Measurements from ENCODE around the gene OPRD1.

Gene OPRD1

DNA sequence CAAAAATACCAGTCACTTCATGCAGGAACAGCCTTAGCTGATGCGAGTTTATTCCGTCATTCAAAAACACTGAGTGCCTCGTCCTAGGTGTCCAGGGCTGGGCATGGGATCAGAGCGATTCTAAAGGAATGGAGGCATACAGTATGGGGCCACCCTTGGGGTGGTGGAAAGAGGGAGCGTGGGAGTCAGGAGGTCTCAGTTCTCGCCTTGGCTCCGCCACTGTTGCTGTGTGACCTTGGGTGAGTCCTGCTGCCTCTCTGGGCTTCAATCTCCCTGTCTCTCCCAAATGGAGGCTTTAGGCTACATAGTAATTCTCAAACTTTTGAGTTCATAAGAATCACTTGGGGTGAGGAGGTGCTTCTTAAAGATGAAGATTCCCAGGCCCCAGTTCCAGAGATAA is 44.0 kb downstream of the OPRD1 start:
- TF ChIP-seq, protein P1, sequence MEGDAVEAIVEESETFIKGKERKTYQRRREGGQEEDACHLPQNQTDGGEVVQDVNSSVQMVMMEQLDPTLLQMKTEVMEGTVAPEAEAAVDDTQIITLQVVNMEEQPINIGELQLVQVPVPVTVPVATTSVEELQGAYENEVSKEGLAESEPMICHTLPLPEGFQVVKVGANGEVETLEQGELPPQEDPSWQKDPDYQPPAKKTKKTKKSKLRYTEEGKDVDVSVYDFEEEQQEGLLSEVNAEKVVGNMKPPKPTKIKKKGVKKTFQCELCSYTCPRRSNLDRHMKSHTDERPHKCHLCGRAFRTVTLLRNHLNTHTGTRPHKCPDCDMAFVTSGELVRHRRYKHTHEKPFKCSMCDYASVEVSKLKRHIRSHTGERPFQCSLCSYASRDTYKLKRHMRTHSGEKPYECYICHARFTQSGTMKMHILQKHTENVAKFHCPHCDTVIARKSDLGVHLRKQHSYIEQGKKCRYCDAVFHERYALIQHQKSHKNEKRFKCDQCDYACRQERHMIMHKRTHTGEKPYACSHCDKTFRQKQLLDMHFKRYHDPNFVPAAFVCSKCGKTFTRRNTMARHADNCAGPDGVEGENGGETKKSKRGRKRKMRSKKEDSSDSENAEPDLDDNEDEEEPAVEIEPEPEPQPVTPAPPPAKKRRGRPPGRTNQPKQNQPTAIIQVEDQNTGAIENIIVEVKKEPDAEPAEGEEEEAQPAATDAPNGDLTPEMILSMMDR (IDR thresholded peaks at IDR 0.05; ENCODE audit: unreplicated experiment in 3 of 3): no peak
- Mint-ChIP-seq H3K27ac (peak overlapping the region in 2 of 3 experiments; percentile 32 to 81), H3K4me1 (peaks cover 21% of the 10 kb centered on the region)

DNA sequence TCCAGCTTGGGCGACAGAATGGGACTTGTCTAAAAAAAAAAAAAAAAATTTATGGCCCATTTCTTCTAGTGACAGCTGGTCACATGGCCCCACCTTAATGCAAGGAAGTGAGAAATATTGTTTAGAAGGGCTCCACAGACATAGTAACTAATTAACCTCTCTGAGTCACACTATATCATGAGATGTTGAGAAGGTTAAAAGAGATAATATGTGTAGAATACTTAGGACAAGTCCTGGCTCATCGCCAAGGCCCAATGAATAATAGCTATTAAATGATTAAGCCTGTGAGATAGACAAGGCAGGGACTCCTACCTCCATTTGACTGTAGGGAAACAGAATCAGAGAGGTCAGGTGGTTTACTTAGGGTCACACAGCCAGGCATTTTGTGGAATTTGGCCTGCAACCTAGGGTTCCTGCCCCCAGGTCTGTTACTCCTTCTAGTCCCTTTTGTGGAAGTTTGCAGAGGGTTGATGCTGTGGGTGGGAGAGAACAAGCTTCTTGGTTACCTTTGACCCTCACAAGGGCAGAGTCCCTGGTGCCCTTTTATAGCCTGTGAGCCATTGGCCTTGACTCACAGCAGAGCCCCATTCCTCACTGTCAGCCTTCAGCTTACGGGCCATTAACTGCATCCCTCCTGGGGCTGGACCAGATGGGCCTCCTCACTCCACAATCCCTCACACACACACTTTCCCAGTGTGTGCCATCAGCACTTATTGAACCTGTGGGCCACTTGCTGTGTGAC is 48.5 kb downstream of the OPRD1 start:
- peaks cover 17% of the 10 kb centered on the region for H3K4me1 Mint-ChIP-seq
- peaks cover 15% of the 10 kb centered on the region for H3K27me3 Mint-ChIP-seq (ENCODE audit: low read depth)
- no peak overlapping the region for H3K4me3 Mint-ChIP-seq
- TF ChIP-seq, protein P1 (IDR thresholded peaks at IDR 0.05; ENCODE audit: unreplicated experiment in 3 of 3): no peak
- no peaks in the 10 kb centered on the region for H3K9me3 Mint-ChIP-seq
- no peaks in the 10 kb centered on the region for H3K36me3 Mint-ChIP-seq (ENCODE audit: low read depth)
- peak overlapping the region in 1 of 3 experiments; percentile 81 for H3K27ac Mint-ChIP-seq

More for the DNA sequence above, 44.0 kb downstream of the OPRD1 start:
- Mint-ChIP-seq H3K9me3 (no peaks in the 10 kb centered on the region), H3K36me3 (ENCODE audit: low read depth) (no peaks in the 10 kb centered on the region), H3K27me3 (ENCODE audit: low read depth) (peaks cover 6% of the 10 kb centered on the region), H3K4me3 (no peak overlapping the region)

DNA sequence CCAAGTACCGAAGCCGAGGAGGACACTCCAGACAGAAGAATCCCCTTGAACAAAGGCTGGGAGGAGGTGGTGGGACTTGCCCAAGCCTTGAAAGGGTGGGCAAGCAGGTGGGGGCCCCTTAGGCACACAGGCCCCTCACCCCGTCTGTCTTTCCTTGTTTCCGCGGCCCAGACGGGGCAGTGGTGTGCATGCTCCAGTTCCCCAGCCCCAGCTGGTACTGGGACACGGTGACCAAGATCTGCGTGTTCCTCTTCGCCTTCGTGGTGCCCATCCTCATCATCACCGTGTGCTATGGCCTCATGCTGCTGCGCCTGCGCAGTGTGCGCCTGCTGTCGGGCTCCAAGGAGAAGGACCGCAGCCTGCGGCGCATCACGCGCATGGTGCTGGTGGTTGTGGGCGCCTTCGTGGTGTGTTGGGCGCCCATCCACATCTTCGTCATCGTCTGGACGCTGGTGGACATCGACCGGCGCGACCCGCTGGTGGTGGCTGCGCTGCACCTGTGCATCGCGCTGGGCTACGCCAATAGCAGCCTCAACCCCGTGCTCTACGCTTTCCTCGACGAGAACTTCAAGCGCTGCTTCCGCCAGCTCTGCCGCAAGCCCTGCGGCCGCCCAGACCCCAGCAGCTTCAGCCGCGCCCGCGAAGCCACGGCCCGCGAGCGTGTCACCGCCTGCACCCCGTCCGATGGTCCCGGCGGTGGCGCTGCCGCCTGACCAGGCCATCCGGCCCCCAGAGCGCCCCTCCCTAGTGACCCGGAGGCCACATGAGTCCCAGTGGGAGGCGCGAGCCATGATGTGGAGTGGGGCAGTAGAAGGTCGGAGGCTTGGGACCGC is 50.8 kb downstream of the OPRD1 start:
- no peak overlapping the region for H3K4me3 Mint-ChIP-seq
- TF ChIP-seq, protein P1 (IDR thresholded peaks at IDR 0.05; ENCODE audit: unreplicated experiment in 3 of 3): no peak
- no peak overlapping the region for H3K27ac Mint-ChIP-seq
- H3K9me3 Mint-ChIP-seq: no peaks in the 10 kb centered on the region
- H3K4me1 Mint-ChIP-seq: peaks cover 11% of the 10 kb centered on the region
- H3K36me3 Mint-ChIP-seq (ENCODE audit: low read depth): no peaks in the 10 kb centered on the region
- H3K27me3 Mint-ChIP-seq (ENCODE audit: low read depth): peaks cover 19% of the 10 kb centered on the region

DNA sequence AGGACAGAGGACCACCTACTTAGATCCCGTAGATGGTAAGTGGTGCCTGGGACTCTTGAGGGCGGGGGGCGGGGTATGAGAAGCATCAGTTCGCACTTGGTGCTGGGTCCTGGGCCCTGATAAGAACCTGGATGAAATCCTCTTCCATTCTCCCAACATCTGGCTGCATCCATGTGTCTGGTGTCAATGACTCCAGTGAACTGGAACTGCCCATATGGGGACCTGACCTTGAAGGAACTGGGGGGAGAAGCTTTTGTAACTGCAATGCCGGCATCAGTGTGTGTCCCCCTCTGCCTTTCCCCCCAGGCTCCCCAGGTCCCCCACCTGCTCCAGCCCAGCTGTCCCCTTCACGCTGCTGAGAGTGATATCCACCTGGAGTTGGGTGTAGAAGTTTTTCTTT is 52.7 kb downstream of the OPRD1 start:
- no peaks in the 10 kb centered on the region for H3K9me3 Mint-ChIP-seq
- H3K27ac Mint-ChIP-seq: peak overlapping the region in 1 of 3 experiments; percentile 28

DNA sequence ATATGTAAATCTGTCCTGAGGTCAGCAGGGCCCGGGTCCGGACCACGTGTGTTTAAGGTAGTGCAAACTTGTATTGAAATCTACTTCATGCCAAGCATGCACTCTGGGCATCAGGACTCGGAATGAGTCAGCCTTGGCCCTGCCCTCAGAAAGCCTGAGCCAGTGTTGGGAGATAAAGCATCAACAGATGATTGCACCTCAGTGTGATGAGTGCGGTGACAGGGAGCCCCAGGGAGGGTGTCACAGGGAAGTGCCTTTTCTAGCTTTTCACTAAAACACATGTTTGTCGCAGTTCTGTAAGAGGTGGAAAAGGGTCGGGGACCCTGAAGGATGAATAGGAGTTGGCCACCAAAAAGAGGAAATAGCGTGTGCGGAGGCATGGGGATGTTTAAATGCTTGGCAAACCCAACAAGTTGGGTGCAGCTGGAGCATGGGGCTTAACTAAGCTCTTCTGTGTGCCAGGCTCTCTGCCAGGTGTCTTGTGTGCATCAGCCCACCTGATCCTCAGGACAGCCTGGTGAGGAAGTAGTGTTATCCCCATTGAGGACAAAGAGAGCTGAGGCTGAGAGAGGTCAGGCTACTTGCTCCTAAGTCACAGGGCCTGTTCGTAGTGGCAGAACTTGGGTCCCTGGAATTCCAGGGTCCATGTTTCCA is 54.2 kb downstream of the OPRD1 start:
- H3K9me3 Mint-ChIP-seq: no peaks in the 10 kb centered on the region
- H3K4me3 Mint-ChIP-seq: no peak overlapping the region
- peaks cover 5% of the 10 kb centered on the region for H3K4me1 Mint-ChIP-seq
- TF ChIP-seq, protein P1 (IDR thresholded peaks at IDR 0.05; ENCODE audit: unreplicated experiment in 3 of 3): no peak
- peaks cover 21% of the 10 kb centered on the region for H3K27me3 Mint-ChIP-seq (ENCODE audit: low read depth)
- no peak overlapping the region for H3K27ac Mint-ChIP-seq
- H3K36me3 Mint-ChIP-seq (ENCODE audit: low read depth): no peaks in the 10 kb centered on the region

More for the DNA sequence above, 52.7 kb downstream of the OPRD1 start:
- H3K27me3 Mint-ChIP-seq (ENCODE audit: low read depth): peaks cover 23% of the 10 kb centered on the region
- no peaks in the 10 kb centered on the region for H3K36me3 Mint-ChIP-seq (ENCODE audit: low read depth)
- H3K4me3 Mint-ChIP-seq: no peak overlapping the region
- H3K4me1 Mint-ChIP-seq: peaks cover 8% of the 10 kb centered on the region
- TF ChIP-seq, protein P1 (IDR thresholded peaks at IDR 0.05; ENCODE audit: unreplicated experiment in 3 of 3): no peak
